Activated CD4-positive, alpha-beta T cell treated with anti-CD3 and anti-CD28 coated beads for 24 hours (primary cell): ENCODE data around the gene WDR5.

Experiments used
- DNase-seq, 2 donors: peaks; one replicate each; pipeline ENCODE4 v3.0.0-alpha.2; 2020; ENCODE audit warnings: low read depth in 2 of 2

The WDR5 gene

DNA sequence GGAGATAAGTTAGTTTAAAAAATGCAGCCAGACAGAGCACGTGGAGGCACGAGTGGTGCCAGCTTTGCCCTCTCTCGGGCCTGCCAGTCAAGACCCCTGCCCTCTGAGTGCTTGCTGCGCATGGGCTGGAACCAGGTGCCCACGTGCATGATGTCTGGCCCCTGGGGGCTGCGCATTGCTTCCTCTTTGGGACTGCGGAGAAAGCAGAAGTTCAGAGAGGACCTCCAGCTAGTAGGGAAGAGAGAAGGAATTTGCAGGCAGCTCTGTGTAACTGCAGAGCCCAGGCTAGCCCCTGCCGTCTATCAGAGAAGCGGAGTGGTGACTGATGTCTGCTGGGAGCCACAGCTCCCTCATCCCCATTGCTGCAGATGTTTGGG, 38.2 kb downstream of the WDR5 start:
- DNase-seq = no peak

DNA sequence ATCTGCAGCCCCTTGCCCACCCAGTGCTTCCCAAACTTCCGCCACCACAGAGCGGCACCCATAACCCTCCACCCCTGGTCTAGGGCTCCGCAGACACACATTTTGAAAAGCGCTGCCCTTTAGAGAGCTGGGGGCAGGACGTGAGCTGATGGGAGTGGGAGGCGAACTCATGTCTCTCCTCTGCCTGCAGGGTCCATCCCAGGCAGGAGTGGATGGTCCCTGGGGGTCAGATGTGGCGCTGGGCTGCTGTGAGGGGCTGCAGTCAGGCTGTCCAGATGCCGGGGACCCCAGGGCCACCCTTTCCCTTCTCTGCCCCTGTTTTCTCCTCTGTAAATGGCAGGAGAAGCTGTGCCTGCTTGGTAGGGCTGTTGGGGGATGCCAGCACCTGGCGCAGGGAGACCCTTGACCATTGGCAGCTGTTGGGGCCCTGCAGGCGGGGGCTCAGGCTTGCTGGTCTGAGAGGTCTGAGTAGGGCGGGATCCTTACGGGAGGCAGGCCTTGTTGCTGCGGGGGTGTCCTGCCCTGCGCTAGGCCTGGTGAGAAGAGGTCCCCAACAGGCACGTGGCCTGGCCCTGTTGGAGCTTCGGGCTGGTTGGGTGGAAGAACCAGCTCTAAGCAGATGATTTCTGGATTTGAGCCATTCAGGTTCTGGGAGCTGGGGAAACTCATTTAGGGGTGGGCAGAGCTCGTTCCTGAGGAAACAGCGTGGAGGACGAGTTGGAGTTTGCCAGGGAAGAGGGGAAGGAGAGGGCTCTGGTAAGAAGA, 38.8 kb downstream of the WDR5 start:
- no peak for DNase-seq

DNA sequence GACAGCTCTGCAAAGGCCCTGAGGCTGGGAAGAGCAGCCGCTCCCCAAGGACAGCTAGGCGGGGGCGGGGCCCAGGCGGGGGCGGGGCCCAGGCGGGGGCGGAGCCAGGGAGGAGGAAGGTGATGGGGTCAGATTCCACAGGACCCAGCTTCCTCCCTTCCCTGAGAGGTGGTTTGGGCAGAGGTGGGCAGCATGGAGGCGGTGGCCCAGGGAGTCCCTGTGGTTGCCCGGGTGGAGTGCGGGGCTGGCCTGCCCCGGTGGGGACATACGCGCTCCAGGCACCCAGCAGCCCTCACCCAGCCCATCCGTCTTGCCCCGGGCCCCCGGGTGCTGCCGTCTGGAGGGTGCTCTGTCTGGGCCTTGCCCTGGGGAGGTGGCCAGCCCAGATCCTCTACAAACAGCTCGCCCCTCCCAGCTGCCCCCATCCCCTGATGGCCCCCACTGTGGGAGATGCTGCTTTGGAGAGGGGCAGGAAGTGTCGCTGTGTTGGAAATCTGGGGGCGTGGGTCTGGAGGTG, 39.5 kb downstream of the WDR5 start:
- no peak for DNase-seq

DNA sequence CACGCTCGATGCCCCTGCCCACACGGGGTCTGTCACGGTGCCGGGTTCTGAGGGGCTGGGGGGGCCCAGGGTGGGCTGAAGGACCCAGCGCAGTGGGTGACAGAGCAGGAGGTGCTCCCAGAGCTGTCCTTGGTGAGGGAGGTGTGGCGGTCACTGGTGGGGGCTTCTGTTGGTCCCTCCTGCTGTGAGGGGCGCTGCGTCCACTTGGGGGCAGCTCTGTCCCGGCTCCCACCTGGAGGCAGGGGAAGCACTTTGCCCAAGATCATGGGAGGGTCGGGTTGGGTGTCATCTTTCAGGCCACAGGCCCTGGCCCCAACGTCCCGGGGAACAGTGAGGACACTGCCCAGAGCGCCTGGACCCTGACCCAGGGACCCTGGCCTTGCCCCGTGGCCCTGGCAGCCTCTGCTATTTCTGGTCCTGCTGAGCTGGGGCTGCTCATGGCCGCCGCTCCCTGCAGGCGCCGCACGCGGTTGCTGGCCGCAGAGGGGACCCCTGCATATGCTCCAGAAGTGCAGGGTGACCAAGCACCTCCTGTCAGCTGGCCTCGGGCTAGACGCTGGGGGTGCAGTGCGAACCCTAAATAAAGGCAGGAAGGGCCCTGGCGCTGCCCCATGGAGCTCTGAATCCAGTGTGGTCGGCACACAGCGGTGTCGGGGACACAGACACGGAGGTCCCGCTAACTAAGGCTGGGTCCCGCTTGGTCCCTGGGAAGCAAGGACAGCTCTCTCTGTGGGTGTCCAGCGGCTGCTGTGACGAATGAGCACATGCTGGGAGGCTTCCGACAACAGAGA, 40.1 kb downstream of the WDR5 start:
- no peak for DNase-seq

DNA sequence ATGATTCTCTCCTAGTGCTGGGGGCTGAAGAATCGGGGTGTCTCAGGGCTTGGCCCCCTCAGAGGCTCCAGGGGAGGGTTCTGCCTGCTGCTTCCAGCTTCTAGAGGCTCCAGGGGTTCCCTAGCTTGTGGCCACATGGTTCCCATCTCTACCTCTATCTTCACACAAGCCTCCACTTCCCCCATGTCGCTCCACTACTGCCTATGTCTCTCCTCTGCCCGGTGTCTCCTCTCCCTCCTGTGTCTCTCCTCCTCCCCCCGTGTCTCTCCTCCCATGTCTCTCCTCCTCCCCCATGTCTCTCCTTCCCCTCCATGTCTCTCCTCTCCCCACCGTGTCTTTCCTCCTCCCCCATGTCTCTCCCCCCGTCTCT, 40.7 kb downstream of the WDR5 start:
- DNase-seq = no peak

DNA sequence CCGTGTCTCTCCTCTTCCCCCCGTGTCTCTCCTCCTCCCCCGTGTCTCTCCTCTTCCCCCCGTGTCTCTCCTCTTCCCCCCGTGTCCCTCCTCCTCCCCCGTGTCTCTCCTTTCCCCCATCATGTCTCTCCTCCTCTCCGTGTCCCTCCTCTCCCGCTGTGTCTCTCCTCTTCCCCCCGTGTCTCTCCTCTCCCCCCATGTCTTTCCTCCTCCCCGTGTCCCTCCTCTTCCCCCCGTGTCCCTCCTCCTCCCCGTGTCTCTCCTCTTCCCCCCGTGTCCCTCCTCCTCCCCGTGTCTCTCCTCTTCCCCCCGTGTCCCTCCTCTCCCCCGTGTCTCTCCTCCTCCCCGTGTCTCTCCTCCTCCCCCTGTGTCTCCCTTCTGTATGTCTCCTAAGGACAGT, 41.3 kb downstream of the WDR5 start:
- DNase-seq = no peak

DNA sequence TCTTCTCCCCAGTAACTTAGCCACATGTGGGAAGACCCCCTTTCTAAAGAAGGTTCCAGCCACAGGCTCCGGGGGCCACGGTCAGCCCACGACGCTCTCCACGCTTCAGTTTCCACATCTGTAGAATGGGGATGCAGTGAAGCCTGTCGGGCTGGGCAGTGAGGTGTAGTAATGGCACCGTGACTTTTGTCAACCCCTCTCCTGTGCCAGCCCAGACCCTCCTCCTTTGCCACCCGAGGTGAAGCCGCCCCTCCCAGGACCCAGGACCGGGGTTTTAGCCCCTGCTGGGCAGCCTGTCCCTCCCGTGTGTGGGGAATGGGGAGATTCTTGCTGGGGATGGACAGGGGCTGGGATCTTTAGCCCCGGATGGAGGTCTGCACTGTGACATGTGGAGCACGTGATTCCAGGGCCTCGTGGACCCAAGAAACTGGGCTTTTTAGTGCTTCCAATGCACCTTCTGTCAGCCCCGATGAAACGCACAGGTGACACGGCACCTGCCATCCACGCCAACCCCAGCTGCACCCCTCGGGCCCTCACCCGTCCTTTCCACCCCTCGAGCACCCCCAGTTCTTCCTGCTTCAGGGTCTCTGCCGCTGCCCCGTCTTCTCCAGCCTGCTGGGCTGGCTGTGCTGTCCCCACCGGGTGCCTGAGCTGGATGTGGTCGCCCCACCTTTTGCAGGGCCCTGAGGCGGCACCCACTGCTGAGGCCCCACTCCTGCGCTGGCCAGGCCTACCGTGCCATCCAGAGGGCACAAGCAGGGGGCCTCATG, 41.9 kb downstream of the WDR5 start:
- DNase-seq = no peak

DNA sequence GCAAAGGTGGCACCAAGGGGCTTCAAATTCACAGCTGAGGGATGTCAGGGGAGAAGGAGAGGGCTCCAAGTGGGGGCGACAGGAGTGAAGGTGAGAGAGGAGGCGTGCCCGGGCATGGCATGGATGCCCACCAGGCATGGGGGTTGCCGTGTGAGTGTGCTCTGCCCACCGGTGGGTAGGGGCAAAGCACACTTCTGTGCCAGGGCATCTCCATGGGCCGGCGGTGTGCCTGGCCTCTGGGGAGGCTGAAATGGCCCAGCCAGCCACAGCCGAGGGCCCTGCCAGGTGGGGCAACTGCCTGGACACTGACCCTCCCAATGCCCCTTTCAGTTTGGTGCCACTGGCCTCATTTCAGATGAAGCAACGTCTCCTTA, 42.5 kb downstream of the WDR5 start:
- no peak for DNase-seq

DNA sequence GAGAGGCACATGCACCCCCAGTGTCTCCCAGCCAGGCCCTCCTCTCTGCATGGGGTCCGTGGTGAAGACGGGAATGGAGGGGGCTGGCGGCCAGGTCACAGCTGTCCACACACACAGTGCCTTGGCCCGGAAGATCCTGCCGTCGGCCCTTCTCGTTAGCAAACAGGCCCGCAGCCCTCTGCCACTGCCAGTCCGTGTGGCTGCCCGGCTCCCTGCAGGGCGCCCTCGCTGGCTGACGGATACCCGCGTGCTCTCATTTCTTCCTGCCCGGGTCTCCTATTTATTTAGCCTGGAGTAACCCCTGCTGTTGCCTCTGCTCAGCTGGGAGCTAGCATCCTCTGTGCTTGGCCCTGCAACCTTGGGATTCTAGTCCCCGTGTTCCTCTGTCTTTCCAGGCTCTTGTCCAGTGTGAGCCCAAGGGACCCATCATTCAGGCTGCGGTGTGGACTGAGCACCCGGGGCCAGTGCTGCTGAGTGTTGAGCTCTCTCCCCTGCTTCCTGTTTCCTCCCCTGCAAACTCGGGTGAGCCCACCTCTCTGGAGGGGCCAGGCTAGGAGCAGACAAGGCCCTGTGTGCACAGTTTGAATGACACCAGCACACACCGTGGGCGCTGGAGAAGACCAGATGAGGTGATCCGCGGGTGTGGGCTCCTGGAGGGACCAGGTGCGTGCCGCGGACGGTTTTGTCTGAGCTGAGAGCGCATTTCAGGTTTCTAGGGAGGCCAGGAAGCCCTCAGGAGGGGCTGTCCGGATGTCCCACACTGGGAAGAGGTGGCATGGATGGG, 43.1 kb downstream of the WDR5 start:
- DNase-seq = no peak

DNA sequence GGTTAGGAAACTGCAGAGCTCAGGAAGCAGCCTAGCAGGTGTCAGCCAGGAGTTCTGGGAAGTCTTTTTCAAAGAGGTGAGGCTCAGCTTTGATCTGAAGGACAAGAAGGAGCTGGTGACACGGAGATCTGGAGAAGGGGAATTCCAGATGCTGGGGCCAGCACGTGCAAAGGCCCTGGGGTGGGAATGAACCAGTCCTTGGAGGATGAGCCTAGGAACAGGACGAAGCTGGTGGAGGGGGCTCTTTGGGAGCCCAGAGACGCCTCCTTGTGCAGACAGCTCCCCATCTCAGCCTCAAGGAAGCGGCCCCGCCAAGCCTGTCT, 43.7 kb downstream of the WDR5 start:
- no peak for DNase-seq

DNA sequence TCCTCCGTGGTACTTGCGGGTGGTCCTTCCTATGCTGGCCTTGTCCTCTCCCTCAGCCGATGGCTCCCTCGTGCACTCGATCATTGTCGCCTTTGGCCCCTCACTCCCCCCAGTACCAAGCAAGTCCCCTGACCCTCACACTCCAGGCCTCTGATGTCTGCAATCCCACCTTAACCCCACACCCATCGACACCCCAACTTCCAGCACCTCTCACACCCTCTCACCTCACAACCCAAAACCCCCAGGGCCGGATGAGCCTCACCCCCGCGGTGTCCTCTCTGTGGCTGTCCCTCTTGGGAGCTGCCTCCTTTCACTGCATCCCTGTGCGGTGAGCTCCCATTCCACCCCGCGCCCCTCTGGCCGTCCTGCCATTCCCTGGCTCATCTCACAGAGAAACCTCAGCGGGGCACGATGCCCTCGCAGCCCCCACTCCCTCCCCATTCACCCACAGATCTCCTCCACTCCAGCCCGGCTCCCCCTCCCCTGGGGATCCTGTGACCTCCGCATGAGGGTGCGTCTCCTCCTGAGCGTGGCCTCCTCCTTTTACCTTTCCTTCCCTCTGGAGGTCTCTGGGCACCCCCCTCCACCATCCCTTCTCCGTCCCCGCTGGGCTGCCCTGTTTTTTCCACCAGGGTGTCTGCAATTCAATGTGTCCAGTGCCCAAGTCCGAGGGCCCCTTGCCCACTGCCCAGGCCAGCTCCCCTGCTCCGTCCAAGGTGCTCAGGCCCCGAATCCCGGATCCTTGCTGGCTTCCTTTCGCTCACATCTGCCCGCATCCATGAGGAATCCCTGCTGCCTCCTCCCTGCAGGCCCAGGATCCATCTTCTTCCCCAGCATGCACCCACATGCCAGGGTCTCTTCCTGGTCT, 44.3 kb downstream of the WDR5 start:
- DNase-seq = no peak

DNA sequence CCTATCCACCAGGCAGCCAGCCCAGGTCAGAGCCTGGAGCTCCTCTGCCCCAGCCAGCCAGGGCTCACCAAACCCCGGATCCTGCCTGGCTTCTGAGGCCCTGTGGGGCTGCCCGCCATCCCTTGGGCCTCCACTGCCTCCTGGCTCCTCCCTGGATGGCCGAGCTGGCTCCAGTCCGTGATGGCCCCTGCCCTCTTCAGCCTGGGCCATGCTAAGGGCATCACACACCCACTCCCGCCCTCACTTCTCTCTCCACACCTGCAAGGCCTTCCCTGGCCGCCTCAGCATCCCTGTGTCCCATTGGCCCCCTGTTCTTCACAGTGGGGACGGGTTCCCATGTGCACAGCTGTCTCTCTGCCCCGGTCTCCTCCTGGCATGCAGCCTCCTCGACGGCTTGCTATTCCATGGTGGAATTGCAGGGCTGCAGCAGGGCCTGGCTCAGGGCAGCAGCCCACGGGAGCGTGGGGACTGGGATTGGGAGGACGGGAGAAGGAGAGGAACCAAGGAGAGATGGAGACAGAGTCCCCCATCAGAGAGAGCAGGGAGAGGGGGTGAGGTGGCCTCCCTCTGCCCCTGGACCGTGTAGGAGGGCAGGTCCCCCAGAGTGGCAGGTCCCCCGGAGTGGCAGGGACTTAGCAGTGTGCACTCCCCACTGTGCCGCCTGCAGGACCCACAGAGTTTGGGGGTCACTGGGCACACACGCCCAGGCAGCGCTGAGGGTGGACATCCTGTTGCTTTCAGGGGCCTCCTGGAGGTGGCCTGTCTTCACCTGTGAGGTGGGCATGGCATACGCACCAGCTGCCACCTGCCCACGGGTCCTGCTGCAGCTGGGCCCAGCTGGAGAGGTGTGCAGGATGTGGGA, 45.1 kb downstream of the WDR5 start:
- no peak for DNase-seq

DNA sequence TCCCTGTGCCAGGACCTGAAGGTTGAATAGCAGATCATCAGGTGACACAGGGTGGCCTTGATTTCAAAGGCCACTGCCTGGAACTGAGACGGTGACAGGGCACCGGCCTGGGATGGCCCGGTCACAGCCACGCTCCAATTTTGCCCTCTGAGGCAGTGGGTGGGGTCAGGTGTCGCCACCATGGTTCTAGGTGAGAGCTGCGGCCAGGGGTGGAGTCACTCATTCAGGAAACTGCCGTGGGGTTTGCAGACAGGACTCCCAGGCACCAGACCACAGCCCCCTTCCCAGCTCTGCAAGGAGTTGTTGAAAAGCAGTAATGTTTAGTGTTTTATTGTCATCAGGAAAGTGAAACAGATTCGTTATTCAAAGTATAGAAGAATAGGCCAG, 45.8 kb downstream of the WDR5 start:
- no peak for DNase-seq

DNA sequence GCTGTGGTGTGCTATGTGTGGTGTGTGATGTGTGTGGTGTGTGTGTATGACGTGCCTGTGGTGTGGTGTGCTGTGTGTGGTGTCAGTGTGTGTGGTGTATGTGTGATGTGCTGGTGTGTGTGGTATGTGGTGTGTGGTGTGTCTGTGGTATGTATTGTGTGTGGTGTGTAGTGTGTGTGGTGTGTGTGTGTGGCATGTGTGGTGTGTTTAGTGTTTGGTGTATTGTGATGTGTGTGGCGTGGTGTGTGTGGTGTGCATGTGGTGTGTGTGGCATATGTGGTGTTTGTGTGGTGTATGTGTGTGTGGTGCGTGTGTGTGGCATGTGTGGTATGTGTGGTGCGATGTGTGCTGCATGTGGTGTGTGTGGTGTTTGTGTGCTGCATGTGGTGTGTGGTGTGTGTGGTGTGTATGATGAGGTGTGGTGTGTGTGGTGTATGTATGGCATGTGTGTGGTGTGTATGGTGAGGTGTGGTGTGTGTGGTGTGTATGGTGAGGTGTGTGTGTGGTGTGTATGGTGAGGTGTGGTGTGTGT, 46.7 kb downstream of the WDR5 start:
- no peak for DNase-seq

DNA sequence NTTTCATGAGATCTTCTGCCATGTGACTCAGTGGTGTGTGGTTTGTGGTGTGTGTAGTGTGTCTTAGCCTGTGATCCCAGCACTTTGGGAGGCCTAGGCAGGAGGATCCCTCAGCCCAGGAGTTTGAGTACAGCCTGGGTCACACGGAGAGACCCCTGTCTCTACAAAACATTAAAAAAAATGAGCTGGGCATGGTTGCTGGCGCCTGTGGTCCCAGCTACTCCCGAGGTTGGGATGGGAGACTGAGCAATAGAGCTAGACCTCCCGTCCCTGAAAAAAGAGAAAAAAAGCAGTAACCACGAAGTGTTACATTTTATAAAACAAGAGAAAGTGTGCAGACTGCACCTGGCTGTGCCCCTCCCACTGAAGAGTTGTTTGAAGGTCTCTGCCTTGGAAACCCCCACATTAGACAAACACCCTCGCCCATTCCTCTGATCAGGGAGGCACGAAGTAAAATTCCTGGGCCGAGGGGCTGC, 49.7 kb downstream of the WDR5 start:
- no peak for DNase-seq

DNA sequence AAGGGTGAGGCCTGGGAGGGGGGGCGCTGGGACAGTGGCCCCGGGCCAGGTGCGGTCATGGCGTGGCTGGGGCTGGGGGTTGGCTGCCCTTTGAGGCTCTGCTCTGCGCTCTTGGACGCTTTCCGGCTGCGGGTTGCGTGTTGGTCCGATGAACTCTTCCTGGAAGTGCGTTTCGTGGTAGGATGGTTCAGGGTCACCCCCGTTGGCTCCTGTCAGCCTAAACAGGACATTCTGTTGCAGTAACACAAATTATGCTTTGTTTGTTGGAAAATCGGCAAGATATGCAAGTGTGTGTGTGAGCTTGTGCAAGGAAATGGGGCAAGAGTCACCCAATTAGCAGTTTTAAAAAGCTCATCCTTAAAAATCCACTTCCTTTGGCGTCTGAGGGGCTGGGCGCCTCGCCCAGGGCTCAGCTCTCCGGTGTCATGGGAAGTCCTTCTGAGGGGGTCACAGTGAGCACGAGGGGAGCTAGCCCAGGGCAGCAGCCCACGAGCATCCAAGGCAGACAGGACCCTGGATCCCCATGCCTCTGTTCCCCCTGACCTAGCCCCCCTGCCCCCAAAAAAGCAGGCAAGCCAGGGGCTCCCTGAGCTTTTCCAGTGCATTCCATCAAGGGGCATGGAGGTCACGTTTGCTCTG, 50.7 kb downstream of the WDR5 start:
- no peak for DNase-seq

DNA sequence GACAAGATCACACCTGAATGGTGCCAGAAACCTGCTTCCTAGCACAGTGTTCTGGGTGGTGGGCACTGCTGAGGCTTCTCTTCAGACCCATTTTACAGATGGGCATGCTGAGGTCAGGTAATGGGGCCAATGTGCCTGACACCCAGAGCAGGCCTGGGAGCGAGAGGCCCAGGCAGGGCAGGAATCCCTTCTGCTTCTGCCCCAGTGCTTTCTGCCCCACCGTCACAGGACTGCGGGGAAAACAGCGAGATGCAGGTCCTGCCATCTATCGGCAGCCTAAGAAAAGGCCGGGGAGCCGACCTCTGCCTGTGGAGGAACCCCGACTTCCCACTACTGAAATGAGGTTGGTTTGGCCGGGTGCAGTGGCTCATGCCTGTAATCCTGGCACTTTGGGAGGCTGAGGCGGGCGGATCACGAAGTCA, 51.2 kb downstream of the WDR5 start:
- no peak for DNase-seq

DNA sequence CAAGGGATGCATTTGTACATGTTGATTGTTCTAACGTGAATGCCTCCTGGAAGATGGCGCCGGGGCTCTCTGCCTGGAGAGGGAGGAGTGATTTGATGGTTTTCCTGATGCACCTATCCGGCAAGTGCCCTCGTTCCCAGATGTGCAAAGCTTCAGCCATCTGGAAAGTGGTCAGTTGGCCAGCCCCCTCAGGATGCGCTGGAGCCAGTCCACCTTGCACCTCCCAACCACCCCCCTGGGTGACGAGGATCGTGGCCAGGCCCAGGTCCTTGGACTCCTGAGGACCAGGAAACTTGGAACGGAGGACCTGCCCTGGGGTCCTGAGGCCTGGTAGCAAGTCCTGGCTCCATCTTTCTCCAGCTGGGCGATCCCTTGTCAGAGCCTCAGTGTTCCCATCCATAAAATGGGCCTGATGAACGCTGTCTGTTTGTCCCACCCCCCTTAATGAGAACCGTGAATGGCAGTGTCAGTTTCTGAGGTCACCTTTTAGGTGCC, 52.1 kb downstream of the WDR5 start:
- no peak for DNase-seq
